ENCODE results near the gene APOE.
A peak's percentile ranks its signal among the peaks of the same experiment; 100 is the strongest.
"Not testable (repeated sequence)": the region's sequence is repeated elsewhere in the genome, so short reads cannot be mapped to it uniquely, and the experiment has no call there.

APOE gene

GRCh38 chr19:44875666-44876451 is 29.7 kb upstream of the APOE start:
- TF ChIP-seq CTCF (IDR thresholded peaks at IDR 0.05; ENCODE audit: unreplicated experiment in 3 of 3): no peak
- Mint-ChIP-seq H3K4me3 (no peak overlapping the region), H3K9me3 (no peaks in the 10 kb centered on the region), H3K4me1 (peaks cover 20% of the 10 kb centered on the region), H3K36me3 (ENCODE audit: low read depth) (peaks cover 52% of the 10 kb centered on the region), H3K27me3 (ENCODE audit: low read depth) (no peaks in the 10 kb centered on the region), H3K27ac (peak overlapping the region; percentile 3 to 56 (median 53))

DNA sequence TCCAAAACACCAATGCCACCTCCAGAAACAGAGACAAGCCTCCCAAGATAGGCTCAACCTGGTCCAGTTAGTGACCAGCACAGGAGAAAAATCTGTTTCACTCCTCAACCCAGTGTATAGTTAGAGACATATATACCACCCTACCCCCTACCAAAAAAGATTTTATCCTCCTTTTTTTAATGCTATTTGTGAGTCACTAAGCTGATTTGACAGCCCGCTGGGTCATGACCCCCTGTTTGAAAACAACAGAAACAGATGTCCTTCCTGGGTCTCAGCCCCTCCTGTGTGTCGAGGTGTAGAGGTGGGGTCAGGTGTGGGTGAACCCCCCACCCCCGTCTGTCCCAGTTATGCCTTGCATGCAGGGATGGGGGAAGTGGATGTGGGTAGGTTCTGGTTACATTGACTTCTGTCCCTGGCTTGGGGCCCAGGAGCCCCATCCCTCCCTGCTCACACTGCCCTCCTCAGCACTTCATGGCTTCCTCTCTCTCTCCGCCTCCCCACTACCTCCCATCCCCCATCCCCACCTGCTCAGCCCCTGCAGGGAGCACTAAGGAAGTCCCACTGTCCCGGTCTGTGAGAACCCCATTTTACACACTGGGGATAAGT is 28.6 kb upstream of the APOE start:
- peak overlapping the region in 1 of 3 experiments; percentile 12 for H3K4me3 Mint-ChIP-seq
- TF ChIP-seq CTCF (IDR thresholded peaks at IDR 0.05; ENCODE audit: unreplicated experiment in 3 of 3): no peak
- no peaks in the 10 kb centered on the region for H3K27me3 Mint-ChIP-seq (ENCODE audit: low read depth)
- H3K27ac Mint-ChIP-seq: peak overlapping the region in 2 of 3 experiments; percentile 37 to 72
- peaks cover 20% of the 10 kb centered on the region for H3K4me1 Mint-ChIP-seq
- H3K9me3 Mint-ChIP-seq: no peaks in the 10 kb centered on the region
- peaks cover 52% of the 10 kb centered on the region for H3K36me3 Mint-ChIP-seq (ENCODE audit: low read depth)

GRCh38 chr19:44878120-44878865 is 27.3 kb upstream of the APOE start:
- no peaks in the 10 kb centered on the region for H3K27me3 Mint-ChIP-seq (ENCODE audit: low read depth)
- TF ChIP-seq CTCF (IDR thresholded peaks at IDR 0.05; ENCODE audit: unreplicated experiment in 3 of 3): no peak
- H3K4me3 Mint-ChIP-seq: no peak overlapping the region
- H3K4me1 Mint-ChIP-seq: peaks cover 20% of the 10 kb centered on the region
- H3K36me3 Mint-ChIP-seq (ENCODE audit: low read depth): peaks cover 41% of the 10 kb centered on the region
- no peaks in the 10 kb centered on the region for H3K9me3 Mint-ChIP-seq
- H3K27ac Mint-ChIP-seq: peak overlapping the region in 1 of 3 experiments; percentile 59

DNA sequence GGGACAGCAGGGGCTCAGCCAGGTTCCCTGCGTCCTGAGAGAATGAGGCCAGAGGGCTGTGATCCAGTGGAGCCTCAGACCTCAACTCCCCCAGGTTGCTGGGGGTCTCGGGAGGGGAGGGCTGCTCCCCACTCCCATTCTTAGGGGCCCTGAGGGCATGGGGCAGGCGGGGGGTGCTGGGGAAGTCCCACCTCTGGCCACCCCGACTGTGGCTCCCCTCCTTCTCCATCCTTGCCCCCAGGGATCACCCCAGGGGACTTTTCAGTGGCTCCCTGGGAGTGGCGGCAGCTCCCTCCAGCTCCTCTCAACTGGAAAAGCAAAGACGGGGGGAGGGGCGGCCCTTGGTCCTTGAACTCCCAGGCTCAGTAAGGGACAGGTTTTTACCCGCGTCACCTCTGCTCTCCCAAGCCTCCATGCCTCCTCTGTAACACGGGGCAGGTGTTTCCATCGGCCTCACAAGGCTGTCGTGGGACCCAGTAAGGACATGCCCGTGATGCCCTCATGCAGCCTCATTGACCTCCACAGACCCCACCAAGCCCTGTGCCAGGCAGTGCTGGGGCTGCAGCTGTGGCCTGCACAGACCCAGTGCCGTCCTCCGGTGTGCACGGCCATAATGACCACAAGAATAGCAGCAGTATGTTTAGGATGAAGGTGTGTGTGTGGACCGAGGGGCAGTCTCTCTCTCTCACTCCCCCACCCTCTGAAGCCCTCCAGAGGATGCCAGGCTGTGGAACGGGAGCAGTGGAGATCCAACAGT is 26.1 kb upstream of the APOE start:
- peaks cover 20% of the 10 kb centered on the region for H3K4me1 Mint-ChIP-seq
- H3K36me3 Mint-ChIP-seq (ENCODE audit: low read depth): peaks cover 37% of the 10 kb centered on the region
- TF ChIP-seq CTCF (IDR thresholded peaks at IDR 0.05; ENCODE audit: unreplicated experiment in 3 of 3): no peak
- no peaks in the 10 kb centered on the region for H3K27me3 Mint-ChIP-seq (ENCODE audit: low read depth)
- H3K9me3 Mint-ChIP-seq: no peaks in the 10 kb centered on the region
- peak overlapping the region in 1 of 3 experiments; percentile 16 for H3K4me3 Mint-ChIP-seq
- peak overlapping the region in 2 of 3 experiments; percentile 74 to 80 for H3K27ac Mint-ChIP-seq

DNA sequence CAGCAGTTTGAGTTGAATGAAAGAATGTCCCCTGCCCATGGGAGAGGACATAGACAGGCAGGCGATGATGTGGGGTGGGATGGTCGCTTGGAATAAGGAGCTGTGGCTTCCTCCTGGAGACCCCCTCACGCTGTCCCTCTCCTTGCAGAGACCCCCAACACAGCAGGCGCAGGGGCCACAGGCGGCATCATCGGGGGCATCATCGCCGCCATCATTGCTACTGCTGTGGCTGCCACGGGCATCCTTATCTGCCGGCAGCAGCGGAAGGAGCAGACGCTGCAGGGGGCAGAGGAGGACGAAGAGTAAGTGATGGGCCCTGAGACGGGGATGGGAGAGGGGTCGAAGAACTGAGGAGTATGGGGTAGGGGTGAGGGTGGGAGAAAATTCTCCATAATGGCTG is 23.5 kb upstream of the APOE start:
- no peaks in the 10 kb centered on the region for H3K9me3 Mint-ChIP-seq
- TF ChIP-seq CTCF (IDR thresholded peaks at IDR 0.05; ENCODE audit: unreplicated experiment in 3 of 3): no peak
- peaks cover 34% of the 10 kb centered on the region for H3K36me3 Mint-ChIP-seq (ENCODE audit: low read depth)
- H3K4me3 Mint-ChIP-seq: no peak overlapping the region
- no peaks in the 10 kb centered on the region for H3K27me3 Mint-ChIP-seq (ENCODE audit: low read depth)
- H3K27ac Mint-ChIP-seq: peak overlapping the region in 2 of 3 experiments; percentile 12 to 15
- peaks cover 4% of the 10 kb centered on the region for H3K4me1 Mint-ChIP-seq

- not testable (repeated sequence) for H3K27ac Mint-ChIP-seq; H3K9me3 Mint-ChIP-seq; H3K4me3 Mint-ChIP-seq; H3K4me1 Mint-ChIP-seq; H3K27me3 Mint-ChIP-seq (ENCODE audit: low read depth)
- H3K36me3 Mint-ChIP-seq (ENCODE audit: low read depth): peaks cover 38% of the 10 kb centered on the region
These were observed 22.8 kb upstream of the APOE start for GRCh38 chr19:44882619-44883397.
